Right lobe of liver (tissue), 6 donors: Measurements from ENCODE around the gene LMO7. TPM values are rescaled to one million over a fixed set of nuclear protein-coding genes. Genes with fewer than 3 reads are reported as not detected.

Experiments
- ATAC-seq, 4 donors: fragments of 200-7000 bp; cut with Tn5 transposase; one replicate each; pipeline ENCODE4 v1.9.1; 2020; ENCODE audit warnings: mild to moderate bottlenecking in 4 of 4, moderate library complexity in 4 of 4
- DNase-seq, 3 donors: peaks; one replicate each; pipeline ENCODE4 v3.0.0-alpha.2; 2020
- H3K27ac ChIP-seq, 3 donors: fragments of 200-600 bp; one replicate each; pipeline ENCODE4 v1.8.0; 2022
- H3K27me3 ChIP-seq, 2 donors: fragments of 200-600 bp; one replicate each; pipeline ENCODE4 v1.8.0; 2022
- H3K36me3 ChIP-seq, 4 donors: fragments of 200-600 bp; sonication (generic) in 1 of 4; one replicate each; pipeline versions ENCODE4 v1.5.1 to v1.8.0; 2017 to 2022; ENCODE audit warnings: control low read depth in 1 of 4
- H3K4me1 ChIP-seq, 4 donors: fragments of 200-600 bp; sonication (generic) in 1 of 4; one replicate each; pipeline versions ENCODE4 v1.5.1 to v1.8.0; 2017 to 2022; ENCODE audit warnings: control low read depth in 1 of 4
- H3K4me3 ChIP-seq, 3 donors: fragments of 200-600 bp; one replicate each; pipeline ENCODE4 v1.8.0; 2022
- H3K9me3 ChIP-seq, 4 donors: fragments of 200-600 bp; sonication (generic) in 1 of 4; one replicate each; pipeline versions ENCODE4 v1.5.1 to v1.8.0; 2017 to 2022; ENCODE audit warnings: control low read depth in 1 of 4
- CTCF ChIP-seq, 4 donors: fragments of 200-600 bp in 3 of 4; fragments of 450-650 bp in 1 of 4; IDR thresholded peaks; one replicate each; pipeline versions ENCODE4 v1.5.1 to v1.8.0; 2016 to 2022; ENCODE audit warnings: antibody characterized with exemption in 4 of 4, mild to moderate bottlenecking in 2 of 4
- POLR2A ChIP-seq: fragments of 450-650 bp; IDR thresholded peaks from one replicate; pipeline ENCODE4 v1.6.1; 2017; ENCODE audit warnings: antibody characterized with exemption, mild to moderate bottlenecking
- WGBS: methylation state at CpG from one replicate; pipeline ENCODE4 v1.1.6; 2018; ENCODE audit warnings: low coverage, low lambda C conversion rate; ENCODE audit not compliant: insufficient coverage; ENCODE audit errors: missing lambda C conversion rate; 5-methylcytosine and 5-hydroxymethylcytosine counted together
- intact Hi-C, 2 donors: fragments of 100-400 bp; cut with DNase I; formaldehyde crosslinking; loops; one replicate each; pipeline versions ENCODE4 v1.11.2 to v1.14.1; 2022
- total RNA-seq, 6 experiments: library from RNA; depleted of rRNA in 2 of 6; stranded (reverse); fragments of >200 nt in 2 of 6; fragmentation: NEBNext Ultra II Directional in 3 of 6; extraction: Animal tissue kit (Norgen Biotek cat#: 25700) in 3 of 6; gene quantifications; one replicate each; pipeline versions ENCODE4 v1.1.0 to v1.2.4, GENCODE V29; 2016 to 2023
- donor health status: DM: no; HTN: yes; CAD: no.
- donor health status: DM: no; HTN: no; CAD: no.
- donor health status: DM: no; HTN: no; CAD: no.
- donor health status: DM: no; HTN: yes; CAD: no.
- donor health status: DM: no; HTN: yes; CAD: no.

Gene LMO7
- total RNA-seq, 6 experiments from 2014 or later, result 42.3 to 60.2 (median 51.1) TPM

- H3K4me3 ChIP-seq, result peak overlapping the region; percentile 31 to 60 (median 55)
- H3K4me1 ChIP-seq, result peaks cover 0 to 29% (median 6%) of the 10 kb centered on the region in 4 donors
- H3K36me3 ChIP-seq, result no peaks in the 10 kb centered on the region
- H3K27ac ChIP-seq, result peak overlapping the region; percentile 63 to 87 (median 80)
- no peaks in the 10 kb centered on the region for H3K27me3 ChIP-seq
- WGBS, result 16% methylated on average over 3 of the region's 3 CpGs
- no peak for DNase-seq
- H3K9me3 ChIP-seq, result no peaks in the 10 kb centered on the region
- peak; percentile 27 to 58 (median 42) for ATAC-seq
- intact Hi-C loops, result no loop called here
- TF ChIP-seq POLR2A (no peak), CTCF (IDR thresholded peaks at IDR 0.05) (no peak)
Measured at GRCh38 chr13:75763512-75763911, 127.4 kb downstream of the LMO7 start.

GRCh38 chr13:75764251-75764925 lies 128.3 kb downstream of the LMO7 start:
- TF ChIP-seq POLR2A, result no peak
- no peak for TF ChIP-seq CTCF (IDR thresholded peaks at IDR 0.05)
- H3K27ac ChIP-seq, result peak overlapping the region in 1 of 3 donors; percentile 87
- DNase-seq (no peak), ATAC-seq (peak in 3 of 4 donors; percentile 5 to 10 (median 6))
- no peaks in the 10 kb centered on the region for H3K36me3 ChIP-seq
- no peaks in the 10 kb centered on the region for H3K9me3 ChIP-seq
- 61% methylated on average over 2 of the region's 2 CpGs for WGBS
- intact Hi-C loops, result no loop called here
- H3K4me3 ChIP-seq, result no peak overlapping the region
- H3K4me1 ChIP-seq, result peaks cover 0 to 36% (median 5%) of the 10 kb centered on the region in 4 donors
- no peaks in the 10 kb centered on the region for H3K27me3 ChIP-seq

DNA sequence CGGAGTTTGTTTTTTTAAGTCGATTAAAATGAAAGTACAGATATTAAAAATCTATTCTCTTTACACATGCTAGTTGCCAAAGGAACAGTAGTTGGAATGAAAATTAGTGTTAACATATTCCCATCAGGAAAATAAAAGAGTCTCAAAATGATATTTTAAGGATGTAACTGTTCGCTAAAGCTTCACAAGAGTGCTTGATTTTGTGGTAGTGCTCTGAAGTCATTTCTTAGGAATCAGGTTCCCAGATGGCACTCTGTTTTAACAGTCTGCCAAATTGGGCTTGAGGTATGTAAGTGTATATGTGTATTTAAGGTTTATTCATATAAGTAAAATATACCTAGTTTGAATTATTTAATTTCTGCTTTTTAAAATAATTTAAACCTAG lies 128.8 kb downstream of the LMO7 start:
- DNase-seq, result no peak
- H3K27me3 ChIP-seq, result no peaks in the 10 kb centered on the region
- intact Hi-C loops, result no loop called here
- H3K4me3 ChIP-seq, result no peak overlapping the region
- no peaks in the 10 kb centered on the region for H3K36me3 ChIP-seq
- peaks cover 0 to 33% (median 3%) of the 10 kb centered on the region in 4 donors for H3K4me1 ChIP-seq
- 46% methylated on average over 3 of the region's 3 CpGs for WGBS
- H3K9me3 ChIP-seq, result no peaks in the 10 kb centered on the region
- H3K27ac ChIP-seq, result no peak overlapping the region
- TF ChIP-seq CTCF (IDR thresholded peaks at IDR 0.05) (no peak), POLR2A (no peak)
- ATAC-seq, result no peak

DNA sequence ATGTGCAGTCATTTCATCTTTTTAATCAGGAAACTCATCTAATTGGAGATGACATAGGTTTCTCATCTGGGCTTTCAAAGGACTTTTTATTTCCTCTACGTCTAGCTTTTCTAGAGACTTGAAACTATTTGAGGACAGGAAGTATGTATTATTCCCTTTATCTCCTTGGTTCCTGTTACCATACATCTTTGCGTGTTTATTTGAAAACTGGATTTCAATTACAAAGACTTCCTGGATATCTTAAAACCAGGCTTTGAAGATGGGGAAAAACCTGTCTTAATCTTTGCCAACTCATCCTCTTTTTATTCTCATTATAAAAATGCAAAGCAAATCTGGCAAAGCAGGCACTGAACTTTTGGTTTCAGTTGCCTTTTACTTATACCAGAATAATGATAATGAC lies 130.5 kb downstream of the LMO7 start:
- TF ChIP-seq POLR2A, result no peak
- peaks cover 0 to 45% (median 7%) of the 10 kb centered on the region in 4 donors for H3K4me1 ChIP-seq
- intact Hi-C loops, result no loop called here
- H3K9me3 ChIP-seq, result no peaks in the 10 kb centered on the region
- DNase-seq (no peak), ATAC-seq (no peak)
- H3K27ac ChIP-seq, result no peak overlapping the region
- H3K27me3 ChIP-seq, result no peaks in the 10 kb centered on the region
- WGBS, result 72% methylated on average over 2 of the region's 2 CpGs
- no peak overlapping the region for H3K4me3 ChIP-seq
- no peaks in the 10 kb centered on the region for H3K36me3 ChIP-seq

- Histone ChIP-seq H3K9me3 (no peaks in the 10 kb centered on the region), H3K27ac (no peak overlapping the region), H3K36me3 (no peaks in the 10 kb centered on the region), H3K4me3 (no peak overlapping the region), H3K4me1 (peaks cover 0 to 36% (median 5%) of the 10 kb centered on the region in 4 donors), H3K27me3 (no peaks in the 10 kb centered on the region)
- intact Hi-C loops, result no loop called here
- DNase-seq (no peak), ATAC-seq (no peak)
- 33% methylated on average over 1 of the region's 1 CpG for WGBS
- TF ChIP-seq POLR2A (no peak), CTCF (IDR thresholded peaks at IDR 0.05) (no peak)
Measured at GRCh38 chr13:75769141-75769905, 133.2 kb downstream of the LMO7 start.
